GM12878 (cell line): ENCODE data around the gene PLPP3. TPM values are rescaled to one million over a fixed set of nuclear protein-coding genes. Genes with fewer than 3 reads are reported as not detected.

Source experiments
- ATAC-seq: fragments of 200-7000 bp; cut with Tn5 transposase; 3 replicates; pipeline ENCODE4 v1.9.1; 2020; ENCODE audit warnings: mild to moderate bottlenecking, moderate library complexity
- BruUV-seq: library from RNA; stranded (reverse); fragments of 400-500 nt; replicated peaks from 2 replicates; lab custom pipeline; 2021; lab: Mats Ljungman, UMichigan
- CTCF ChIA-PET: fragments of 300-600 bp; sonication (Branson Sonifier 250); formaldehyde crosslinking; extraction: SDS; loops from one replicate; lab custom pipeline; 2021; ENCODE audit warnings: inconsistent platforms; lab: Yijun Ruan, JAX
- POLR2A ChIA-PET: fragments of 350-600 bp; formaldehyde crosslinking; extraction: SDS; loops from one replicate; lab custom pipeline; 2021; ENCODE audit warnings: inconsistent platforms; lab: Charles Lee
- RAD21 ChIA-PET: fragments of 300-600 bp; sonication (Branson Sonifier 250); formaldehyde crosslinking; loops from one replicate; lab custom pipeline; 2023; ENCODE audit warnings: antibody characterized with exemption; ENCODE audit not compliant: unreplicated experiment; lab: Charles Lee
- SMC1A ChIA-PET: fragments of 300-600 bp; sonication (Branson Sonifier 250); formaldehyde crosslinking; loops from one replicate; lab custom pipeline; 2023; ENCODE audit not compliant: unreplicated experiment, uncharacterized antibody; lab: Charles Lee
- DNase-seq: peaks from one replicate; pipeline ENCODE4 v3.0.0-alpha.2; 2011; ENCODE audit warnings: low read depth, low spot score
- FAIRE-seq: peaks from 3 replicates; lab custom pipeline; 2011; peaks lifted over from hg19 to GRCh38; lab: Jason Lieb, UNC
- H2AFZ ChIP-seq: 2 replicates; pipeline ENCODE4 v1.6.0; 2011; ENCODE audit warnings: low read depth, low read length, control low read depth; ENCODE audit not compliant: control insufficient read depth
- H3K27ac ChIP-seq: 2 replicates; pipeline ENCODE4 v1.5.1; 2011; ENCODE audit warnings: control low read depth; ENCODE audit not compliant: control insufficient read depth, insufficient read depth
- H3K27me3 ChIP-seq, 2 experiments: replicated peaks in 1 of 2; 2 replicates each; pipeline versions ENCODE4 v1.6.0 to v1.6.1; 2011; ENCODE audit warnings: low read length in 1 of 2; ENCODE audit not compliant: control insufficient read depth in 2 of 2, insufficient read depth in 2 of 2
- H3K36me3 ChIP-seq, 2 experiments: 2 replicates each; pipeline ENCODE4 v1.5.1; 2011; ENCODE audit warnings: low read length in 1 of 2; ENCODE audit not compliant: control insufficient read depth in 2 of 2, insufficient read depth in 2 of 2
- H3K4me1 ChIP-seq: 2 replicates; pipeline ENCODE4 v1.6.1; 2011; ENCODE audit warnings: mild to moderate bottlenecking, low read length, moderate library complexity, mixed read lengths; ENCODE audit not compliant: control insufficient read depth, insufficient read depth
- H3K4me2 ChIP-seq: 2 replicates; pipeline ENCODE4 v1.6.0; 2011; ENCODE audit warnings: control low read depth; ENCODE audit not compliant: control insufficient read depth, insufficient read depth
- H3K4me3 ChIP-seq: fragments of 200-600 bp; sonication (generic); 2 replicates; pipeline ENCODE4 v1.5.1; 2016
- H3K79me2 ChIP-seq: 2 replicates; pipeline ENCODE4 v1.6.0; 2011; ENCODE audit warnings: low read length; ENCODE audit not compliant: control insufficient read depth, insufficient read depth
- H3K9ac ChIP-seq: 2 replicates; pipeline ENCODE4 v1.8.0; 2011; ENCODE audit warnings: low read length, control low read depth, mixed read lengths; ENCODE audit not compliant: control insufficient read depth, insufficient read depth
- H3K9me3 ChIP-seq: replicated peaks from 3 replicates; pipeline ENCODE4 v1.5.1; 2011; ENCODE audit warnings: mild to moderate bottlenecking, low read length; ENCODE audit not compliant: control insufficient read depth, insufficient read depth
- H4K20me1 ChIP-seq: 2 replicates; pipeline ENCODE4 v1.6.0; 2011; ENCODE audit not compliant: control insufficient read depth, insufficient read depth
- ATF7 ChIP-seq: fragments of 450-650 bp; IDR thresholded peaks from 2 replicates; pipeline ENCODE4 v1.6.1; 2016; ENCODE audit warnings: low read depth, mild to moderate bottlenecking
- CBX3 ChIP-seq: fragments of 200-600 bp; sonication (generic); IDR thresholded peaks from 2 replicates; pipeline ENCODE4 v1.6.1; 2016; ENCODE audit warnings: low read depth, borderline replicate concordance
- CHD1 ChIP-seq: IDR thresholded peaks from 2 replicates; pipeline ENCODE4 v1.6.1; 2012; ENCODE audit warnings: low read depth, low read length, improper control_type of control experiment
- DPF2 ChIP-seq: fragments of 450-650 bp; IDR thresholded peaks from 2 replicates; pipeline ENCODE4 v1.6.1; 2017; ENCODE audit warnings: mild to moderate bottlenecking
- EGR1 ChIP-seq, 2 experiments: IDR thresholded peaks; 1 replicate in 1 of 2; 2 replicates in 1 of 2; pipeline ENCODE4 v1.6.1; 2011 to 2012; ENCODE audit warnings: low read depth in 2 of 2, low read length in 2 of 2, borderline replicate concordance in 1 of 2, mild to moderate bottlenecking in 1 of 2, moderate library complexity in 1 of 2
- FOXK2 ChIP-seq: fragments of 450-650 bp; IDR thresholded peaks from 2 replicates; pipeline ENCODE4 v1.6.1; 2017; ENCODE audit warnings: mild to moderate bottlenecking, moderate library complexity
- GATAD2B ChIP-seq: fragments of 450-650 bp; conservative IDR thresholded peaks from 2 replicates; pipeline ENCODE4 v1.6.1; 2017; ENCODE audit warnings: low read depth, mild to moderate bottlenecking, moderate library complexity
- IKZF1 ChIP-seq: fragments of 450-650 bp; conservative IDR thresholded peaks from 2 replicates; pipeline ENCODE4 v1.6.1; 2017; ENCODE audit warnings: antibody characterized with exemption, mild to moderate bottlenecking
- NBN ChIP-seq: fragments of 450-650 bp; IDR thresholded peaks from 2 replicates; pipeline ENCODE4 v1.6.1; 2016
- RELB ChIP-seq: fragments of 450-650 bp; IDR thresholded peaks from 2 replicates; pipeline ENCODE4 v1.6.1; 2017; ENCODE audit warnings: low read depth, mild to moderate bottlenecking, moderate library complexity
- SMARCA5 ChIP-seq: fragments of 450-650 bp; IDR thresholded peaks from 2 replicates; pipeline ENCODE4 v1.6.1; 2017; ENCODE audit warnings: mild to moderate bottlenecking
- TCF3 ChIP-seq: IDR thresholded peaks from 2 replicates; pipeline ENCODE4 v1.6.1; 2012; ENCODE audit warnings: low read depth, mild to moderate bottlenecking, low read length, borderline replicate concordance; ENCODE audit not compliant: insufficient read depth
- ZNF217 ChIP-seq: fragments of 450-650 bp; IDR thresholded peaks from 2 replicates; pipeline ENCODE4 v1.6.1; 2017; ENCODE audit warnings: antibody characterized with exemption, mild to moderate bottlenecking
- ZNF274 ChIP-seq: IDR thresholded peaks from one replicate; pipeline ENCODE4 v1.8.0; 2011; ENCODE audit not compliant: insufficient read length, insufficient read depth
- ZNF384 ChIP-seq: IDR thresholded peaks from 2 replicates; pipeline ENCODE4 v1.6.1; 2012; ENCODE audit warnings: low read depth, mild to moderate bottlenecking, low read length, improper control_type of control experiment, borderline replicate concordance
- ZNF622 ChIP-seq: fragments of 450-650 bp; IDR thresholded peaks from 2 replicates; pipeline ENCODE4 v1.6.1; 2017; ENCODE audit warnings: mild to moderate bottlenecking, inconsistent platforms
- WGBS: methylation state at CpG from one replicate; pipeline ENCODE4 v1.1.6; 2016; ENCODE audit warnings: low lambda C conversion rate; ENCODE audit not compliant: insufficient replicate concordance, insufficient coverage; ENCODE audit errors: missing lambda C conversion rate; 5-methylcytosine and 5-hydroxymethylcytosine counted together
- in situ Hi-C: fragments of 300-500 bp; cut with MboI; formaldehyde crosslinking; loops from 9 replicates; pipeline ENCODE4 v1.14.3; 2018; ENCODE audit warnings: mixed read lengths
- intact Hi-C: fragments of 100-400 bp; cut with micrococcal nuclease; formaldehyde crosslinking; loops from one replicate; pipeline ENCODE4 v1.14.2; 2022; ENCODE audit not compliant: unreplicated experiment
- polyA plus RNA-seq, 11 experiments: library from polyadenylated mRNA; depleted of rRNA in 4 of 11; unstranded in 6 of 11; stranded (reverse) in 5 of 11; fragments of >200 nt; fragmentation: Nextera tagmentation in 4 of 11; fragmentation: Illumina TruSeq in 1 of 11; extraction: Ambion mirVana in 4 of 11; extraction: Trizol in 1 of 11; gene quantifications; 1 replicate in 1 of 11; 2 replicates in 10 of 11; pipeline versions ENCODE4 v1.2.1 to v1.2.3, GENCODE V29; 2011 to 2016; ENCODE audit warnings: inconsistent platforms in 2 of 11, missing spikeins in 2 of 11, low read depth in 1 of 11
- total RNA-seq, 4 experiments: library from RNA; depleted of rRNA in 3 of 4; stranded (reverse); fragments of >200 nt in 3 of 4; fragmentation: Illumina TruSeq in 1 of 4; extraction: Trizol in 1 of 4; gene quantifications; 2 replicates each; pipeline versions ENCODE4 v1.2.1 to v1.2.3, GENCODE V29; 2013 to 2021
- TF ChIP-seq, protein P1 (sequence below): fragments of 450-650 bp; conservative IDR thresholded peaks from 2 replicates; pipeline ENCODE4 v1.6.1; 2017; ENCODE audit warnings: mild to moderate bottlenecking, moderate library complexity

PLPP3 gene
- total and polyA plus RNA-seq, 10 of the 15 experiments (the other 5 are each of a cell fraction or from before 2014, with no cell fraction given), result 6.4 to 26.8 (median 9.5) TPM

DNA sequence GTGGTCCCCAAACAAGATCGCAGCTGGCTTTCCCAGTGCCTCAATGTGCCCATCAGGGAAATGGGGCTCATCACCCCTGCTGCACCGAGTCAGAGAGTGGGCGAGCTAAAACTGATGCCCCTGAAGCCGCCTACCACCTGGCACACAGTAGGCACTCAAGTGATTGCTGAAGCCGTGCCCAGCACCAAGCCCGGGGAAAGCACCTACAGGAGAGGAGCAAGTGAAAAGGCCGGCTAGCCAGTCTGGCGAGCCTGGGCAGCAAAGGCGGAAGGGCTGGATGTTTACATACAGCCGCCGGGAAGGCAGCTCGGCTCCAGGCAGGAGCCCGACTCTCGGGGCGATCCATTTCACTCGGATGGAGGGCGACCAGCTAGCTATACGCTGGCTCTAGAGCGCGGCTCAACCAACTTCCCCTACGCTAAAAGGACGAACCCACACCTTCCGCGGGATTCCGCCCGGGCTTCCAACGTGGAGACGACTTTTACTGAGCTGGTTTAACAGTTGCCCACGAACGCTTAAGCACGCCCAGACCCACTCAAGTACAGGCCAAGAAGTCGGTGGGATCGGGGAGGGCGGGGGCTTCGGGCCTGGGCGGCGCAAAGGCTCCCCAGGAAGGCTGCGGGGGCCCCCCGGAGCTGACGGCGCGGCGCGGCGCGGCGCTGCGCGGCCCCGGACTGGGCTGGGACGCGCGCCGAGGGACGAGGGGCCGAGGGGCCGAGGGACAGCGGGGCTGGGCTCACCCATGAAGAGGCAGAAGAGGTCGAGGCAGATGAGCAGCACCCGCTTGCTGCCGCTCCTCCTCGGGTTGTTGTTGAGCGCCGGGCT lies 1.0 kb downstream of the PLPP3 start:
- TF ChIP-seq FOXK2 (peak; percentile 47; the same call in 1 of the 2 replicates), EGR1 (IDR thresholded peaks at IDR 0.05; ENCODE audit: borderline replicate concordance in 1 of 2, low read depth in 2 of 2, low read length in 2 of 2) (peak in 1 of 2 experiments; percentile 4; a peak in 1 of 3 replicates), SMARCA5 (0 out of 2 replicates have a peak, but pooled peaks have one; percentile 14), CHD1 (0 out of 2 replicates have a peak, but pooled peaks have one; percentile 44), GATAD2B (peak; percentile 35; the same call in 1 of the 2 replicates), NBN (0 out of 2 replicates have a peak, but pooled peaks have one; percentile 26), IKZF1 (no peak), ATF7 (no peak), ZNF217 (peak; percentile 25; the same call in 1 of the 2 replicates), DPF2 (peak; percentile 89), RELB (0 out of 2 replicates have a peak, but pooled peaks have one; percentile 35), CBX3 (no peak), ZNF274 (no peak), ZNF384 (no peak), ZNF622 (no peak), TCF3 (no peak)
- TF ChIP-seq, protein P1, sequence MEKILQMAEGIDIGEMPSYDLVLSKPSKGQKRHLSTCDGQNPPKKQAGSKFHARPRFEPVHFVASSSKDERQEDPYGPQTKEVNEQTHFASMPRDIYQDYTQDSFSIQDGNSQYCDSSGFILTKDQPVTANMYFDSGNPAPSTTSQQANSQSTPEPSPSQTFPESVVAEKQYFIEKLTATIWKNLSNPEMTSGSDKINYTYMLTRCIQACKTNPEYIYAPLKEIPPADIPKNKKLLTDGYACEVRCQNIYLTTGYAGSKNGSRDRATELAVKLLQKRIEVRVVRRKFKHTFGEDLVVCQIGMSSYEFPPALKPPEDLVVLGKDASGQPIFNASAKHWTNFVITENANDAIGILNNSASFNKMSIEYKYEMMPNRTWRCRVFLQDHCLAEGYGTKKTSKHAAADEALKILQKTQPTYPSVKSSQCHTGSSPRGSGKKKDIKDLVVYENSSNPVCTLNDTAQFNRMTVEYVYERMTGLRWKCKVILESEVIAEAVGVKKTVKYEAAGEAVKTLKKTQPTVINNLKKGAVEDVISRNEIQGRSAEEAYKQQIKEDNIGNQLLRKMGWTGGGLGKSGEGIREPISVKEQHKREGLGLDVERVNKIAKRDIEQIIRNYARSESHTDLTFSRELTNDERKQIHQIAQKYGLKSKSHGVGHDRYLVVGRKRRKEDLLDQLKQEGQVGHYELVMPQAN, result peak; percentile 36
- in situ Hi-C loops, result loop anchor here (5.0 kb wide), 1 partner anchor 246 kb away; no protein-coding TSS in a partner anchor
- no peak for DNase-seq
- H3K4me2 ChIP-seq, result peak overlapping the region; percentile 92
- H3K27me3 ChIP-seq, result peaks cover 0 to 11% of the 10 kb centered on the region in 2 experiments; a peak in 2 of 4 replicates
- H3K27ac ChIP-seq, result no peak overlapping the region
- peak overlapping the region; percentile 54 for H2AFZ ChIP-seq
- no peaks in the 10 kb centered on the region for H3K79me2 ChIP-seq
- SMC1A ChIA-PET, result interaction anchor here (0.6 to 19.1 kb wide), 33 partner anchors 6 to 1430 kb away, joined by 3 to 439 read pairs (median 7); no protein-coding TSS in a partner anchor
- H3K4me1 ChIP-seq, result no peaks in the 10 kb centered on the region
- POLR2A ChIA-PET, result interaction anchor here (0.5 to 11.8 kb wide), 11 partner anchors 16 to 246 kb away, joined by 3 to 195 read pairs (median 4); no protein-coding TSS in a partner anchor
- BruUV-seq, result no TSS peak
- H4K20me1 ChIP-seq, result no peaks in the 10 kb centered on the region
- H3K36me3 ChIP-seq, result no peaks in the 10 kb centered on the region
- RAD21 ChIA-PET, result interaction anchor here (1.1 to 14.0 kb wide), 21 partner anchors 9 to 1290 kb away, joined by 3 to 381 read pairs (median 13); no protein-coding TSS in a partner anchor
- peak overlapping the region; percentile 72 for H3K4me3 ChIP-seq
- 1% methylated on average over 46 of the region's 64 CpGs for WGBS
- ATAC-seq, result peak; percentile 45
- no peak for FAIRE-seq
- no peaks in the 10 kb centered on the region for H3K9me3 ChIP-seq
- CTCF ChIA-PET, result interaction anchor here (0.6 to 15.6 kb wide), 27 partner anchors 9 to 1100 kb away, joined by 3 to 257 read pairs (median 8); no protein-coding TSS in a partner anchor
- H3K9ac ChIP-seq, result peak overlapping the region; percentile 16; the same call in 1 of the 2 replicates
- intact Hi-C loops, result loop anchor here (2.0 to 5.0 kb wide), 4 partner anchors 106 to 531 kb away; no protein-coding TSS in a partner anchor
